Type B pancreatic cell (in vitro differentiated cells): ENCODE results near the gene ADAM17. TPM values are rescaled to one million over a fixed set of nuclear protein-coding genes. Genes with fewer than 3 reads are reported as not detected.
A peak's percentile ranks its signal among the peaks of the same experiment; 100 is the strongest.

ENCODE experiments used
- DNase-seq: peaks from one replicate; pipeline ENCODE4 v3.0.0; 2021; ENCODE audit warnings: mixed read lengths; ENCODE audit not compliant: unreplicated experiment; ENCODE audit errors: extremely low spot score
- H3K27ac Mint-ChIP-seq: 2 replicates; pipeline ENCODE4 v1.8.0; 2021; ENCODE audit warnings: mild to moderate bottlenecking, mixed read lengths
- H3K27me3 Mint-ChIP-seq: 2 replicates; pipeline ENCODE4 v1.8.0; 2021; ENCODE audit warnings: mixed read lengths
- H3K36me3 Mint-ChIP-seq: 2 replicates; pipeline ENCODE4 v1.8.0; 2021; ENCODE audit warnings: mixed read lengths
- H3K4me1 Mint-ChIP-seq: one replicate; pipeline ENCODE4 v1.8.0; 2021; ENCODE audit warnings: mixed read lengths; ENCODE audit not compliant: unreplicated experiment
- H3K4me3 Mint-ChIP-seq: 2 replicates; pipeline ENCODE4 v1.8.0; 2021; ENCODE audit warnings: mild to moderate bottlenecking, mixed read lengths
- H3K9me3 Mint-ChIP-seq: 2 replicates; pipeline ENCODE4 v1.8.0; 2021; ENCODE audit warnings: mixed read lengths
- CTCF ChIP-seq: fragments of 200-600 bp; sonication (generic); conservative IDR thresholded peaks from 2 replicates; pipeline ENCODE4 v1.5.0; 2021; ENCODE audit warnings: antibody characterized with exemption, mild to moderate bottlenecking
- total RNA-seq: library from RNA; stranded (reverse); gene quantifications from 2 replicates; pipeline ENCODE4 v1.2.1, GENCODE V29; 2021; ENCODE audit warnings: low replicate concordance

Gene ADAM17
- total RNA-seq, 1 donor from 2014 or later: 37.6 TPM

DNA sequence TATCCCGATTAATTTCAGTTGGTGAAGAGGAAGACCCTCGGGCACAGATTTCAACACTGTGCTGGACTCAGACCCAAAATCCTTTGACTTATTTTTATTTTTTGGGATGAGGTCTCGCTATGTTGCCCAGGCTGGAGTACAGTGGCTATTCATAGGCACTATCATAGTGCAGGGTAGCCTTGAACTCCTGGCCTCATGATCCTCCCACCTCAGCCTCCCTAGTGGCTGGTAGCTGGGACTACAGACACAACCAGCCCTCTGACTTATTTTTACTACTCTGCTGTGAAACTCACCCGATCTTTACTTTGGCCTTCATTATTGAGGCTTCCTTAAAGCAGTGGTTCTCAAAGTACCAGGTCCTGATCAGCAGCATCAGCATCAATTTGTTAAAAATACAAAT is 18.2 kb upstream of the ADAM17 start:
- no peaks in the 10 kb centered on the region for H3K9me3 Mint-ChIP-seq
- peaks cover 4% of the 10 kb centered on the region for H3K4me1 Mint-ChIP-seq
- no peak overlapping the region for H3K4me3 Mint-ChIP-seq
- peak; percentile 55 for TF ChIP-seq CTCF
- H3K27ac Mint-ChIP-seq: no peak overlapping the region
- DNase-seq: no peak
- H3K36me3 Mint-ChIP-seq: no peaks in the 10 kb centered on the region
- H3K27me3 Mint-ChIP-seq: no peaks in the 10 kb centered on the region

GRCh38 chr2:9573013-9573720 is 17.5 kb upstream of the ADAM17 start:
- peaks cover 4% of the 10 kb centered on the region for H3K4me1 Mint-ChIP-seq
- TF ChIP-seq CTCF: no peak
- no peak overlapping the region for H3K27ac Mint-ChIP-seq
- DNase-seq: no peak
- no peaks in the 10 kb centered on the region for H3K27me3 Mint-ChIP-seq
- H3K4me3 Mint-ChIP-seq: no peak overlapping the region
- no peaks in the 10 kb centered on the region for H3K36me3 Mint-ChIP-seq
- H3K9me3 Mint-ChIP-seq: no peaks in the 10 kb centered on the region

DNA sequence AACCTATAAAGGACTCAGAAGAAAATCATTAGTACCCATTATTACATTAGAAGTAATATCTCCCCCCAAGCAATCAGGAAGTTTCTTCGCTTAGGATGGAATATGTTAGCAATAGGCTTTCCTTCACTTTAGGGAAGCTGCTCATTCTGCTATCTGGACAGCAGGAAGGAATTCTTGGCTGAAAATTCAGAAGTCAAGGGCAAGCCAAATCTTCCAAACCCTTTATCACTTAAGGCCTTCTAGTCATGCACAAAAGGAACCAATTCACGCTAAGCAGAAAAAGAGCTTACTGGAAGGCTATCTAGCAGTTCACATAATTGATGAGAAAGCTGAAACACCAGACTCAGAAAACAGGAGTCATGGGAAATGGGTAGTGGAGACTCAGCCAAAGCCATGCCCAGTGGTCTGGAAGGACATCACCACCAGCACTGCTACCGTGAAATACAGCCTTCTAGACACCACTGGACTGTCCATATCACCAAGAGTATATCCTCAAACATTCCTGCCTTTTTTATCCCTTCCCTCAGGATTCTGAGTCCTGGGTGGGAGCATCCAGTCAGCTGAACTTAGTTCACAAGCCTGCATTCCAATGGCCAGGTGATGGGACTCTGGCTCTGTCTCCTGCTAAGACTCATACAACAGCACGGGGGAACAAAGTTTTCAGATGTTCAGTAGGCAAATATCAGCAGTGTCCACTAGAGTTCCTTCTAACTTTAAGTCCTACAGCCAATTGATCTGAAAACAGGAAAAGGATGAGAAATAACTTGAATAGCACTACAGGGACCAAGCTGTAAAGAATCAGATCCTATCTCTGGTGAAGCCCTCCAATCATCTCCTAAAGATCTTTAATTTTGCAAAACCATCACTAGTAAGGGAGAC is 14.8 kb upstream of the ADAM17 start:
- no peaks in the 10 kb centered on the region for H3K27me3 Mint-ChIP-seq
- no peaks in the 10 kb centered on the region for H3K9me3 Mint-ChIP-seq
- no peak for TF ChIP-seq CTCF
- no peaks in the 10 kb centered on the region for H3K36me3 Mint-ChIP-seq
- no peaks in the 10 kb centered on the region for H3K4me1 Mint-ChIP-seq
- no peak for DNase-seq
- no peak overlapping the region for H3K4me3 Mint-ChIP-seq
- H3K27ac Mint-ChIP-seq: no peak overlapping the region

GRCh38 chr2:9565436-9566153 is 10.0 kb upstream of the ADAM17 start:
- Mint-ChIP-seq H3K36me3 (peaks cover 4% of the 10 kb centered on the region), H3K4me1 (peaks cover 15% of the 10 kb centered on the region), H3K4me3 (no peak overlapping the region), H3K9me3 (no peaks in the 10 kb centered on the region), H3K27ac (no peak overlapping the region), H3K27me3 (no peaks in the 10 kb centered on the region)
- no peak for TF ChIP-seq CTCF
- DNase-seq: no peak

- Mint-ChIP-seq H3K36me3 (peaks cover 8% of the 10 kb centered on the region), H3K9me3 (no peaks in the 10 kb centered on the region), H3K4me3 (peak overlapping the region; percentile 49), H3K4me1 (peaks cover 32% of the 10 kb centered on the region), H3K27ac (no peak overlapping the region), H3K27me3 (no peaks in the 10 kb centered on the region)
- TF ChIP-seq CTCF: no peak
- DNase-seq: no peak
These were observed 5.0 kb upstream of the ADAM17 start for GRCh38 chr2:9560628-9561027.
